Uterus (tissue), 4 donors: ENCODE measurements around the gene CCDC87. TPM values are rescaled to one million over a fixed set of nuclear protein-coding genes. Genes with fewer than 3 reads are reported as not detected.
"Not testable (repeated sequence)": the region's sequence is repeated elsewhere in the genome, so short reads cannot be mapped to it uniquely, and the experiment has no call there.

Experiments used
- DNase-seq, 2 donors: peaks; one replicate each; pipeline ENCODE4 v3.0.0-alpha.2; 2019 to 2020
- H3K27ac ChIP-seq, 2 donors: fragments of 200-600 bp; sonication (generic); 1 replicate in 1 of 2; 2 replicates in 1 of 2; pipeline ENCODE4 v1.5.1; 2016 to 2018
- H3K27me3 ChIP-seq, 2 donors: fragments of 200-600 bp; sonication (generic); one replicate each; pipeline ENCODE4 v1.5.1; 2018 to 2019; ENCODE audit warnings: control low read depth in 1 of 2
- H3K36me3 ChIP-seq, 2 donors: fragments of 200-600 bp; sonication (generic); one replicate each; pipeline ENCODE4 v1.5.1; 2019; ENCODE audit warnings: control low read depth in 1 of 2
- H3K4me1 ChIP-seq, 2 donors: fragments of 200-600 bp; sonication (generic); one replicate each; pipeline ENCODE4 v1.5.1; 2018 to 2019; ENCODE audit warnings: control low read depth in 1 of 2
- H3K4me3 ChIP-seq, 2 donors: fragments of 200-600 bp; sonication (generic); 1 replicate in 1 of 2; 2 replicates in 1 of 2; pipeline ENCODE4 v1.5.1; 2018 to 2019; ENCODE audit warnings: mild to moderate bottlenecking in 1 of 2
- H3K9me3 ChIP-seq, 2 donors: fragments of 200-600 bp; sonication (generic); one replicate each; pipeline ENCODE4 v1.5.1; 2019; ENCODE audit warnings: control low read depth in 1 of 2
- POLR2A ChIP-seq, 2 donors: fragments of 450-650 bp; IDR thresholded peaks; one replicate each; pipeline ENCODE4 v1.6.1; 2016; ENCODE audit warnings: antibody characterized with exemption in 2 of 2, mild to moderate bottlenecking in 1 of 2, moderate library complexity in 1 of 2
- intact Hi-C: fragments of 100-400 bp; cut with DNase I; formaldehyde crosslinking; loops from one replicate; pipeline ENCODE4 v1.15.1; 2023; ENCODE audit warnings: low total_unique reads
- total RNA-seq, 4 donors: library from RNA; depleted of rRNA in 3 of 4; stranded (reverse); fragments of >200 nt in 3 of 4; gene quantifications; one replicate each; pipeline versions ENCODE4 v1.1.0 to v1.2.4, GENCODE V29; 2014 to 2023
- TF ChIP-seq, protein P1 (sequence below), 4 experiments: fragments of 200-600 bp in 2 of 4; fragments of 450-650 bp in 2 of 4; sonication (generic) in 2 of 4; IDR thresholded peaks; one replicate each; pipeline ENCODE4 v1.5.1; 2016 to 2019; ENCODE audit warnings: antibody characterized with exemption in 4 of 4, mild to moderate bottlenecking in 2 of 4, moderate library complexity in 1 of 4
- donor health status: DM: yes; HTN: yes; CAD: no.

CCDC87 gene, protein sequence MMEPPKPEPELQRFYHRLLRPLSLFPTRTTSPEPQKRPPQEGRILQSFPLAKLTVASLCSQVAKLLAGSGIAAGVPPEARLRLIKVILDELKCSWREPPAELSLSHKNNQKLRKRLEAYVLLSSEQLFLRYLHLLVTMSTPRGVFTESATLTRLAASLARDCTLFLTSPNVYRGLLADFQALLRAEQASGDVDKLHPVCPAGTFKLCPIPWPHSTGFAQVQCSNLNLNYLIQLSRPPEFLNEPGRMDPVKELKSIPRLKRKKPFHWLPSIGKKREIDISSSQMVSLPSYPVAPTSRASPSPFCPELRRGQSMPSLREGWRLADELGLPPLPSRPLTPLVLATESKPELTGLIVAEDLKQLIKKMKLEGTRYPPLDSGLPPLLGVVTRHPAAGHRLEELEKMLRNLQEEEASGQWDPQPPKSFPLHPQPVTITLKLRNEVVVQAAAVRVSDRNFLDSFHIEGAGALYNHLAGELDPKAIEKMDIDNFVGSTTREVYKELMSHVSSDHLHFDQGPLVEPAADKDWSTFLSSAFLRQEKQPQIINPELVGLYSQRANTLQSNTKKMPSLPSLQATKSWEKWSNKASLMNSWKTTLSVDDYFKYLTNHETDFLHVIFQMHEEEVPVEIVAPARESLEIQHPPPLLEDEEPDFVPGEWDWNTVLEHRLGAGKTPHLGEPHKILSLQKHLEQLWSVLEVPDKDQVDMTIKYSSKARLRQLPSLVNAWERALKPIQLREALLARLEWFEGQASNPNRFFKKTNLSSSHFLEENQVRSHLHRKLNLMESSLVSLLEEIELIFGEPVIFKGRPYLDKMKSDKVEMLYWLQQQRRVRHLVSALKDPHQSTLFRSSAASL
- total RNA-seq, result under 1 TPM in 1 of 4 donors, not detected in 3; 0.52 TPM

DNA sequence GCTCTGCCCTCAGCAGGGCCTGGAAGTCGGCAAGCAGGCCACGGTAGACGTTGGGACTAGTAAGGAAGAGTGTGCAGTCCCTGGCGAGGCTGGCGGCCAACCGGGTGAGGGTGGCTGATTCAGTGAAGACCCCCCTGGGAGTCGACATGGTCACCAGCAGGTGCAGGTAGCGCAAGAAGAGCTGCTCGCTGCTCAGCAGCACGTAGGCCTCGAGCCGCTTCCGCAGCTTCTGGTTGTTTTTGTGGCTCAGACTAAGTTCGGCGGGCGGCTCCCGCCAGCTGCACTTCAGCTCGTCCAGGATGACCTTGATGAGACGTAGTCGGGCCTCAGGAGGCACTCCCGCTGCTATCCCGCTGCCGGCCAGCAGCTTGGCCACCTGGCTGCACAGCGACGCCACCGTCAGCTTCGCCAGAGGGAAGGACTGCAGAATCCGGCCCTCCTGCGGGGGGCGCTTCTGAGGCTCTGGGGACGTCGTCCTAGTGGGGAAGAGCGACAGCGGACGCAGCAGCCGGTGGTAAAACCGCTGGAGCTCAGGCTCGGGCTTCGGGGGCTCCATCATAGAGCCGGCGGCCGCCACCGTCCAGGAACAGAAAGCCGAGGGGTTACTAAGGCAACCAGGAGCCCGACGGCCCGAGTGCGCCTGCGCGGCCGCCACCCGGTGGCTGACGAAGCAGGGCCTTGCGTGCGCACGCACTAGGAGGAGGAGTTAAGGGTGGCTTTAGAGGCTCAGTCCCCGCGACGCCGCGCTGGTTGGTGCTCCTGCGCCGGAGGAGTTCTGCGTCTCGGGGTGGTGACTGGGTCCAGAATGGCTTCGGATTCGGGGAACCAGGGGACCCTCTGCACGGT is at the start of gene CCDC87, which contains the start of gene CCS:
Gene CCDC87, minus strand, starts transcription at position 607 of the 846 bp plus-strand sequence. Its CDS starts 48 bp downstream, at position 559.
Gene CCS, plus strand, starts transcription at position 729 of the 846 bp plus-strand sequence. Its CDS starts 77 bp downstream, at position 806.
- peak; percentile 89 to 93 for TF ChIP-seq POLR2A (IDR thresholded peaks at IDR 0.05)
- TF ChIP-seq, protein P1, sequence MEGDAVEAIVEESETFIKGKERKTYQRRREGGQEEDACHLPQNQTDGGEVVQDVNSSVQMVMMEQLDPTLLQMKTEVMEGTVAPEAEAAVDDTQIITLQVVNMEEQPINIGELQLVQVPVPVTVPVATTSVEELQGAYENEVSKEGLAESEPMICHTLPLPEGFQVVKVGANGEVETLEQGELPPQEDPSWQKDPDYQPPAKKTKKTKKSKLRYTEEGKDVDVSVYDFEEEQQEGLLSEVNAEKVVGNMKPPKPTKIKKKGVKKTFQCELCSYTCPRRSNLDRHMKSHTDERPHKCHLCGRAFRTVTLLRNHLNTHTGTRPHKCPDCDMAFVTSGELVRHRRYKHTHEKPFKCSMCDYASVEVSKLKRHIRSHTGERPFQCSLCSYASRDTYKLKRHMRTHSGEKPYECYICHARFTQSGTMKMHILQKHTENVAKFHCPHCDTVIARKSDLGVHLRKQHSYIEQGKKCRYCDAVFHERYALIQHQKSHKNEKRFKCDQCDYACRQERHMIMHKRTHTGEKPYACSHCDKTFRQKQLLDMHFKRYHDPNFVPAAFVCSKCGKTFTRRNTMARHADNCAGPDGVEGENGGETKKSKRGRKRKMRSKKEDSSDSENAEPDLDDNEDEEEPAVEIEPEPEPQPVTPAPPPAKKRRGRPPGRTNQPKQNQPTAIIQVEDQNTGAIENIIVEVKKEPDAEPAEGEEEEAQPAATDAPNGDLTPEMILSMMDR (IDR thresholded peaks at IDR 0.05), result peak; percentile 49 to 72 (median 65)
- Histone ChIP-seq H3K27me3 (no peaks in the 10 kb centered on the region), H3K9me3 (no peaks in the 10 kb centered on the region), H3K4me1 (peaks cover 0 to 8% of the 10 kb centered on the region in 2 donors), H3K36me3 (no peaks in the 10 kb centered on the region), H3K27ac (peak within 1 kb of the TSS; percentile 83), H3K4me3 (peak within 1 kb of the TSS; percentile 59 to 63)
- DNase-seq, result peak; percentile 98
- intact Hi-C loops, result no loop called here

DNA sequence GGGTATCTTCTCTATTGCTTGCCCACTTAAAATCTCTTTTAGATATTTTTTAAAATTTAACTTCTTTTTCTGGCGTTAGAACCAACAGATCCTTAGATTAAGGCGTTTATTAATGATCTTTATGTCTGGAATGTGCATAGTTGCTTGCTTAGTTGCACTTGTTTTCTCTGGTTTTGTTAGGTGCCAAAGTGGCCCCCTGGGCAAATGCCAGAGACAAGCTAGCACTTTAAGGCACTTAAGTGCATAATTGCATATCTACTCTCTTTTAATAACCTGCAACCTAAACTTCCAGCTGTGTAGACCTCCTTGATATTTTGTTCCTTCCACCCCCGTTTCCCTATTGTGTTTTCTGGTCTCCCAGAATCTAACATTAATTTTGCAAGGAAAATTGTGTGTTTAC is 49.0 kb upstream of the CCDC87 start:
- H3K36me3 ChIP-seq, result no peaks in the 10 kb centered on the region
- H3K9me3 ChIP-seq, result no peaks in the 10 kb centered on the region
- H3K27me3 ChIP-seq, result no peaks in the 10 kb centered on the region
- peaks cover 33 to 57% of the 10 kb centered on the region in 2 donors for H3K4me1 ChIP-seq
- no peak for TF ChIP-seq POLR2A (IDR thresholded peaks at IDR 0.05)
- TF ChIP-seq, protein P1 (IDR thresholded peaks at IDR 0.05), result no peak
- H3K27ac ChIP-seq, result peak overlapping the region in 1 of 2 donors; percentile 20
- intact Hi-C loops, result no loop called here
- DNase-seq, result no peak
- peak overlapping the region in 1 of 2 donors; percentile 8 for H3K4me3 ChIP-seq

DNA sequence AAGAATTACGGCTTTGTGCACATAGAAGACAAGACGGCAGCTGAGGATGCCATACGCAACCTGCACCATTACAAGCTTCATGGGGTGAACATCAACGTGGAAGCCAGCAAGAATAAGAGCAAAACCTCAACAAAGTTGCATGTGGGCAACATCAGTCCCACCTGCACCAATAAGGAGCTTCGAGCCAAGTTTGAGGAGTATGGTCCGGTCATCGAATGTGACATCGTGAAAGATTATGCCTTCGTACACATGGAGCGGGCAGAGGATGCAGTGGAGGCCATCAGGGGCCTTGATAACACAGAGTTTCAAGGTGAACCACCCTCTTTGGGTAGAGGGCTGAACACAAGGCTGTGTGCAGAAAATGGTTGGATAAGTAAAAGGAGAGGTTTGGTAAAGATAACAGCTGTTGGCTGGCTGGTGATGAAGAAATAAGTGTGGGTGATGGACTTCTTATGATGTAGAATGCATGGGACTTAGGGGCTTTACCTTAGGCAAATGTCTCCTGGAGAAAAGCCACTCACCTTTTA is 47.0 kb upstream of the CCDC87 start:
- H3K4me1 ChIP-seq, result peaks cover 33 to 51% of the 10 kb centered on the region in 2 donors
- H3K27me3 ChIP-seq, H3K9me3 ChIP-seq, intact Hi-C loops, H3K36me3 ChIP-seq, DNase-seq: not testable (repeated sequence)
- H3K4me3 ChIP-seq, result peak overlapping the region; percentile 81
- H3K27ac ChIP-seq, result peak overlapping the region in 1 of 2 donors; percentile 93

DNA sequence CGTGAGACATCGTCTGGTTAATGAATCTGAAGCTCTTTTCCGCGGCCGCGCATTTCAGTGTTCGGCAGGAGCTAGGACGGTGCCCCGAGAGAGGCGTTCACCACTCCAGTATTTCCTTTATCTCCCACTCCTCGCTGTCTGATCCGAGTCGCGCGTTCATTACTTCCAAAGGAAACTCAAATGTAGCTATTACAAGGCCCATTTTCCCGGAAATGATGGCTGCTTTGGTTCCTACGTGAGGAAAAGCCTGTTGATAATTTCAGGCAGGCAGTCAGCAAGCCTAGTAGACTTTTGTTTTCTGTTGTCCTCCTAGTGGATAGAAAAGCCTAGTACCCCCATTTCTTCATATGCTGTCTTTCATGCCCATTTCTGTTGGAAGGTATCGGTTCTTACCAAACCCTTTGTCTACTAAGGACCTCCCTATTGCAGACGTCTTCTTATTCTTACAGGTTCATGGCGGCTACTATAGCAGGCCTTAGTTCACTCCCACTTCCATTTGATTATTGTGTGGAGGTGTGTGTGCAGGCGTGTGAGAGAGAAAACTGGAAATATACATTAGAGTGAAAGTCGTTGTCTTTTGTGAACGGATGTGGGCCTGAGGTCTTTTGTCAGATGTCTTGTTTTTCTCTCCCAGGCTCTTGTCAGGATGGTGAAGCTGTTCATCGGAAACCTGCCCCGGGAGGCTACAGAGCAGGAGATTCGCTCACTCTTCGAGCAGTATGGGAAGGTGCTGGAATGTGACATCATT is 46.4 kb upstream of the CCDC87 start:
- H3K27me3 ChIP-seq, result no peaks in the 10 kb centered on the region
- TF ChIP-seq, protein P1 (IDR thresholded peaks at IDR 0.05), result no peak
- TF ChIP-seq POLR2A (IDR thresholded peaks at IDR 0.05), result no peak
- H3K4me1 ChIP-seq, result peaks cover 33 to 50% of the 10 kb centered on the region in 2 donors
- peak overlapping the region; percentile 81 for H3K4me3 ChIP-seq
- H3K36me3 ChIP-seq, result no peaks in the 10 kb centered on the region
- no peaks in the 10 kb centered on the region for H3K9me3 ChIP-seq
- DNase-seq, result no peak
- intact Hi-C loops, result no loop called here
- peak overlapping the region; percentile 85 to 93 for H3K27ac ChIP-seq
